Transverse colon (tissue), 4 donors: ENCODE measurements around the gene SLC35F3. TPM values are rescaled to one million over a fixed set of nuclear protein-coding genes. Genes with fewer than 3 reads are reported as not detected.

ENCODE experiments used
- DNase-seq: peaks from one replicate; pipeline ENCODE4 v3.0.0-alpha.2; 2019
- H3K27ac ChIP-seq, 4 donors: fragments of 200-600 bp; sonication (generic); 2 replicates each; pipeline ENCODE4 v1.5.1; 2016 to 2018; ENCODE audit warnings: inconsistent platforms in 4 of 4
- H3K27me3 ChIP-seq: fragments of 200-600 bp; sonication (generic); 2 replicates; pipeline ENCODE4 v1.5.1; 2017; ENCODE audit warnings: inconsistent platforms
- H3K36me3 ChIP-seq, 4 donors: fragments of 200-600 bp; sonication (generic); 2 replicates each; pipeline ENCODE4 v1.5.1; 2017 to 2019; ENCODE audit warnings: inconsistent platforms in 4 of 4
- H3K4me1 ChIP-seq, 4 donors: fragments of 200-600 bp; sonication (generic); 2 replicates each; pipeline ENCODE4 v1.5.1; 2017 to 2020; ENCODE audit warnings: inconsistent platforms in 4 of 4
- H3K4me3 ChIP-seq, 4 donors: fragments of 200-600 bp; sonication (generic); 1 replicate in 1 of 4; 2 replicates in 3 of 4; pipeline versions ENCODE4 v1.5.1 to v1.6.1; 2017 to 2019; ENCODE audit warnings: inconsistent platforms in 4 of 4
- H3K9me3 ChIP-seq, 2 donors: fragments of 200-600 bp; sonication (generic); 2 replicates each; pipeline ENCODE4 v1.5.1; 2017 to 2019; ENCODE audit warnings: inconsistent platforms in 2 of 2
- EP300 ChIP-seq: sonication (generic); formaldehyde crosslinking; IDR thresholded peaks from one replicate; pipeline ENCODE4 v1.6.1; 2017; ENCODE audit warnings: antibody characterized with exemption, low read depth
- POLR2A ChIP-seq: fragments of 450-650 bp; IDR thresholded peaks from one replicate; pipeline ENCODE4 v1.6.1; 2016; ENCODE audit warnings: antibody characterized with exemption, mild to moderate bottlenecking, moderate library complexity
- POLR2AphosphoS5 ChIP-seq, 3 donors: sonication (generic); formaldehyde crosslinking; IDR thresholded peaks; one replicate each; pipeline ENCODE4 v1.6.1; 2016; ENCODE audit warnings: antibody characterized with exemption in 3 of 3
- WGBS, 2 donors: methylation state at CpG; one replicate each; pipeline ENCODE4 v1.1.5; 2018; ENCODE audit warnings: low coverage in 1 of 2; 5-methylcytosine and 5-hydroxymethylcytosine counted together
- in situ Hi-C, 4 donors: fragments of 200-750 bp; cut with MboI; loops; one replicate each; pipeline versions ENCODE4 v1.15.0 to v1.15.1; 2017; ENCODE audit warnings: low sequenced_read_pairs in 3 of 4, low pct_ligation_motif_present in 1 of 4, low pct_unique_long_range_greater_than_20kb in 1 of 4
- intact Hi-C: fragments of 100-400 bp; cut with DNase I; formaldehyde crosslinking; loops from one replicate; pipeline ENCODE4 v1.15.1; 2023; ENCODE audit warnings: low total_unique reads
- total RNA-seq, 4 donors: library from RNA; depleted of rRNA; stranded (reverse); fragments of >200 nt; gene quantifications; one replicate each; pipeline ENCODE4 v1.1.0, GENCODE V29; 2016
- TF ChIP-seq, protein P1 (sequence below), 5 experiments: fragments of 200-600 bp in 3 of 5; fragments of 450-650 bp in 2 of 5; sonication (generic) in 3 of 5; IDR thresholded peaks; 1 replicate in 2 of 5; 2 replicates in 3 of 5; pipeline ENCODE4 v1.5.1; 2016 to 2017; ENCODE audit warnings: antibody characterized with exemption in 5 of 5, inconsistent platforms in 3 of 5, mild to moderate bottlenecking in 2 of 5, moderate library complexity in 1 of 5

Gene SLC35F3
- total RNA-seq, 4 donors from 2014 or later = not detected

- in situ Hi-C loops = loop anchor here in 1 of 4 donors (25.0 kb wide), 1 partner anchor 187 kb away; no protein-coding TSS in a partner anchor
- 81 to 100% methylated on average over 1 to 13 of the region's 13 CpGs for WGBS, 2 donors
- TF ChIP-seq POLR2A (no peak), EP300 (no peak), POLR2AphosphoS5 (IDR thresholded peaks at IDR 0.05) (no peak)
- TF ChIP-seq, protein P1, sequence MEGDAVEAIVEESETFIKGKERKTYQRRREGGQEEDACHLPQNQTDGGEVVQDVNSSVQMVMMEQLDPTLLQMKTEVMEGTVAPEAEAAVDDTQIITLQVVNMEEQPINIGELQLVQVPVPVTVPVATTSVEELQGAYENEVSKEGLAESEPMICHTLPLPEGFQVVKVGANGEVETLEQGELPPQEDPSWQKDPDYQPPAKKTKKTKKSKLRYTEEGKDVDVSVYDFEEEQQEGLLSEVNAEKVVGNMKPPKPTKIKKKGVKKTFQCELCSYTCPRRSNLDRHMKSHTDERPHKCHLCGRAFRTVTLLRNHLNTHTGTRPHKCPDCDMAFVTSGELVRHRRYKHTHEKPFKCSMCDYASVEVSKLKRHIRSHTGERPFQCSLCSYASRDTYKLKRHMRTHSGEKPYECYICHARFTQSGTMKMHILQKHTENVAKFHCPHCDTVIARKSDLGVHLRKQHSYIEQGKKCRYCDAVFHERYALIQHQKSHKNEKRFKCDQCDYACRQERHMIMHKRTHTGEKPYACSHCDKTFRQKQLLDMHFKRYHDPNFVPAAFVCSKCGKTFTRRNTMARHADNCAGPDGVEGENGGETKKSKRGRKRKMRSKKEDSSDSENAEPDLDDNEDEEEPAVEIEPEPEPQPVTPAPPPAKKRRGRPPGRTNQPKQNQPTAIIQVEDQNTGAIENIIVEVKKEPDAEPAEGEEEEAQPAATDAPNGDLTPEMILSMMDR (IDR thresholded peaks at IDR 0.05) = no peak
Measured at GRCh38 chr1:234125714-234126113, 221.2 kb downstream of the SLC35F3 start.

GRCh38 chr1:234127026-234127671 is 222.7 kb downstream of the SLC35F3 start:
- Histone ChIP-seq H3K36me3 (no peaks in the 10 kb centered on the region), H3K27me3 (peaks cover 31% of the 10 kb centered on the region), H3K9me3 (no peaks in the 10 kb centered on the region), H3K4me1 (no peaks in the 10 kb centered on the region), H3K4me3 (no peak overlapping the region), H3K27ac (no peak overlapping the region)
- WGBS, 2 donors = 35 to 41% methylated on average over 4 of the region's 4 CpGs
- in situ Hi-C loops (loop anchor here in 1 of 4 donors (25.0 kb wide), 1 partner anchor 185 kb away; no protein-coding TSS in a partner anchor), intact Hi-C loops (no loop called here)
- no peak for DNase-seq
- TF ChIP-seq POLR2A (no peak), EP300 (no peak), POLR2AphosphoS5 (IDR thresholded peaks at IDR 0.05) (no peak)
- TF ChIP-seq, protein P1 (IDR thresholded peaks at IDR 0.05) = no peak

More at GRCh38 chr1:234125714-234126113, 221.2 kb downstream of the SLC35F3 start:
- no peaks in the 10 kb centered on the region for H3K4me1 ChIP-seq
- no peak overlapping the region for H3K27ac ChIP-seq
- no peak for DNase-seq
- intact Hi-C loops = no loop called here
- H3K27me3 ChIP-seq = peaks cover 31% of the 10 kb centered on the region
- H3K36me3 ChIP-seq = no peaks in the 10 kb centered on the region
- no peak overlapping the region for H3K4me3 ChIP-seq
- H3K9me3 ChIP-seq = no peaks in the 10 kb centered on the region

GRCh38 chr1:234132795-234133194 is 228.3 kb downstream of the SLC35F3 start:
- intact Hi-C loops = no loop called here
- WGBS, 2 donors = 65 to 71% methylated on average over 2 of the region's 2 CpGs

GRCh38 chr1:234134878-234135277 is 230.4 kb downstream of the SLC35F3 start:
- Histone ChIP-seq H3K27ac (no peak overlapping the region), H3K9me3 (no peaks in the 10 kb centered on the region), H3K4me3 (no peak overlapping the region), H3K27me3 (no peaks in the 10 kb centered on the region), H3K36me3 (no peaks in the 10 kb centered on the region), H3K4me1 (no peaks in the 10 kb centered on the region)
- intact Hi-C loops = no loop called here
- in situ Hi-C loops = loop anchor here in 1 of 4 donors (25.0 kb wide), 1 partner anchor 177 kb away; no protein-coding TSS in a partner anchor
- WGBS, 2 donors = 83% methylated on average over 5 of the region's 5 CpGs; no CpG with 5 or more reads in 1 of the 2 donors
- no peak for DNase-seq
- TF ChIP-seq POLR2A (no peak), POLR2AphosphoS5 (IDR thresholded peaks at IDR 0.05) (no peak), EP300 (no peak)
- TF ChIP-seq, protein P1 (IDR thresholded peaks at IDR 0.05) = no peak

More at GRCh38 chr1:234132795-234133194, 228.3 kb downstream of the SLC35F3 start:
- no peak overlapping the region for H3K27ac ChIP-seq
- TF ChIP-seq EP300 (no peak), POLR2AphosphoS5 (IDR thresholded peaks at IDR 0.05) (no peak), POLR2A (no peak)
- TF ChIP-seq, protein P1 (IDR thresholded peaks at IDR 0.05) = no peak
- in situ Hi-C loops = loop anchor here in 1 of 4 donors (25.0 kb wide), 1 partner anchor 180 kb away; no protein-coding TSS in a partner anchor
- no peak for DNase-seq
- no peak overlapping the region for H3K4me3 ChIP-seq
- no peaks in the 10 kb centered on the region for H3K36me3 ChIP-seq
- H3K27me3 ChIP-seq = peaks cover 7% of the 10 kb centered on the region
- H3K9me3 ChIP-seq = no peaks in the 10 kb centered on the region
- no peaks in the 10 kb centered on the region for H3K4me1 ChIP-seq
